ENCODE measurements around the gene PDE6A.

DNA sequence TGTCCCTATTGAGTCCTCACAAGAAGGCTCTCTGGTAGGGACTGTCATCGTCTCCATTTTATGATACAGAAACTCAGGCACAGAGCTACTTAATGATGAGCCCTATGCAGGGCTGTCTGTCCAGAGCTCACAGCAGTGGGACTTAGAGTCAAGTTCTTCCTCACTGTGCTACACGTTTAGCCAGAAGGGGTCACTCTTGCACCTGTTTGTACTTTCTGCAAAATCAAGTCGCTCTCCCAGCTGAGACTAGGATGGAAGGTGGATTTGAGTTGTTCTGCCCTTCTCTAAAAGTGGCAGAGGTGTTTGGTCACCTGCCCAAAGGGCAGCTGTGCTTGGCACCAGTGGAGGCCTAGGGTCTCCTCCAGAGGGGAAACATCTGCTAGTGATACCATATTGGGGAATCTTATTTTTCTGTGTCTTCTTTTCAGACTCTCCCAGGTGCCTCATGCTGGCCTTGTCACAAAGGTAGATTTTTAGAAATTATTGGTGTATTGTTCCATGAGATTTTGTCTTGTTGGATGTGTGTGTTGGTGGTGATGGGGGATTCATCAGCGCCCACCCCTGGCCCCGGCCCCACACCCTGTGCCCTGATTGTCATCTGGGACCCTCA lies 110.2 kb downstream of the PDE6A start:
- TF ChIP-seq POLR2AphosphoS5 (IDR thresholded peaks at IDR 0.05; ENCODE audit: low read depth, low read length) (no peak), ATRX (CRISPR knock-in tag; IDR thresholded peaks at IDR 0.05; ENCODE audit: borderline replicate concordance) (no peak), HDAC2 (CRISPR knock-in tag; IDR thresholded peaks at IDR 0.05) (no peak)
